Neural progenitor cell (in vitro differentiated cells): ENCODE results near the gene ING3. TPM values are rescaled to one million over a fixed set of nuclear protein-coding genes. Genes with fewer than 3 reads are reported as not detected.

Experiments
- DNase-seq: peaks from one replicate; pipeline ENCODE4 v3.0.0-alpha.2; 2016; ENCODE audit warnings: low spot score
- H2AFZ ChIP-seq: fragments of 200-600 bp; sonication (generic); replicated peaks from 2 replicates; pipeline ENCODE4 v1.6.1; 2016; ENCODE audit warnings: antibody characterized with exemption
- H3F3A ChIP-seq: fragments of 200-600 bp; sonication (generic); 2 replicates; pipeline ENCODE4 v1.6.1; 2016; ENCODE audit warnings: antibody characterized with exemption, low read depth
- H3K27ac ChIP-seq: fragments of 200-600 bp; sonication (generic); 2 replicates; pipeline ENCODE4 v1.5.1; 2016; ENCODE audit warnings: mild to moderate bottlenecking
- H3K27me3 ChIP-seq: fragments of 200-600 bp; sonication (generic); 2 replicates; pipeline ENCODE4 v1.6.1; 2016; ENCODE audit warnings: mild to moderate bottlenecking, moderate library complexity
- H3K36me3 ChIP-seq: fragments of 200-600 bp; sonication (generic); 2 replicates; pipeline ENCODE4 v1.5.1; 2016
- H3K4me1 ChIP-seq: fragments of 200-600 bp; sonication (generic); 2 replicates; pipeline ENCODE4 v1.6.1; 2016; ENCODE audit warnings: mixed run types
- H3K4me2 ChIP-seq: fragments of 200-600 bp; sonication (generic); 2 replicates; pipeline ENCODE4 v1.6.1; 2016
- H3K4me3 ChIP-seq: fragments of 200-600 bp; sonication (generic); 2 replicates; pipeline ENCODE4 v1.5.1; 2016
- H3K79me2 ChIP-seq: fragments of 200-600 bp; sonication (generic); 2 replicates; pipeline ENCODE4 v1.6.1; 2016; ENCODE audit warnings: low read depth
- H3K9ac ChIP-seq: fragments of 200-600 bp; sonication (generic); 2 replicates; pipeline ENCODE4 v1.6.1; 2016
- H3K9me3 ChIP-seq: fragments of 200-600 bp; sonication (generic); 2 replicates; pipeline ENCODE4 v1.5.1; 2016; ENCODE audit warnings: low read depth
- H4K20me1 ChIP-seq: fragments of 200-600 bp; sonication (generic); 2 replicates; pipeline ENCODE4 v1.6.1; 2016; ENCODE audit warnings: low read depth
- H3K27ac Mint-ChIP-seq: 3 replicates; pipeline ENCODE4 v1.8.0; 2021; ENCODE audit warnings: mixed read lengths
- H3K27me3 Mint-ChIP-seq: 2 replicates; pipeline ENCODE4 v1.8.0; 2022; ENCODE audit warnings: low read depth, mild to moderate bottlenecking, inconsistent platforms, moderate library complexity, mixed read lengths; ENCODE audit not compliant: insufficient read depth
- H3K36me3 Mint-ChIP-seq: 3 replicates; pipeline ENCODE4 v1.8.0; 2021; ENCODE audit warnings: mixed read lengths
- H3K4me1 Mint-ChIP-seq: 3 replicates; pipeline ENCODE4 v1.8.0; 2021; ENCODE audit warnings: mixed read lengths
- H3K4me3 Mint-ChIP-seq: 3 replicates; pipeline ENCODE4 v1.8.0; 2021; ENCODE audit warnings: mild to moderate bottlenecking, moderate library complexity, mixed read lengths
- H3K9me3 Mint-ChIP-seq: 3 replicates; pipeline ENCODE4 v1.8.0; 2020; ENCODE audit warnings: mixed read lengths
- EZH2 ChIP-seq: fragments of 200-600 bp; sonication (generic); IDR thresholded peaks from 2 replicates; pipeline ENCODE4 v1.6.1; 2017; ENCODE audit warnings: antibody characterized with exemption, mild to moderate bottlenecking, moderate library complexity
- EZH2phosphoT487 ChIP-seq: fragments of 200-600 bp; sonication (generic); IDR thresholded peaks from 2 replicates; pipeline ENCODE4 v1.6.1; 2017; ENCODE audit warnings: antibody characterized with exemption
- total RNA-seq: library from RNA; depleted of rRNA; stranded (reverse); fragments of >200 nt; gene quantifications from 2 replicates; pipeline ENCODE4 v1.2.3, GENCODE V29; 2015; ENCODE audit warnings: low replicate concordance
- TF ChIP-seq, protein P1 (sequence below): fragments of 200-600 bp; sonication (generic); IDR thresholded peaks from 2 replicates; pipeline ENCODE4 v1.5.1; 2017; ENCODE audit warnings: antibody characterized with exemption, mild to moderate bottlenecking

The ING3 gene
- total RNA-seq, 1 donor from 2014 or later: 32.0 TPM

- no peaks in the 10 kb centered on the region for H3K4me1 ChIP-seq
- Mint-ChIP-seq H3K4me3 (no peak overlapping the region), H3K27ac (no peak overlapping the region), H3K36me3 (no peaks in the 10 kb centered on the region), H3K27me3 (no peaks in the 10 kb centered on the region), H3K4me1 (no peaks in the 10 kb centered on the region), H3K9me3 (no peaks in the 10 kb centered on the region)
- TF ChIP-seq, protein P1, sequence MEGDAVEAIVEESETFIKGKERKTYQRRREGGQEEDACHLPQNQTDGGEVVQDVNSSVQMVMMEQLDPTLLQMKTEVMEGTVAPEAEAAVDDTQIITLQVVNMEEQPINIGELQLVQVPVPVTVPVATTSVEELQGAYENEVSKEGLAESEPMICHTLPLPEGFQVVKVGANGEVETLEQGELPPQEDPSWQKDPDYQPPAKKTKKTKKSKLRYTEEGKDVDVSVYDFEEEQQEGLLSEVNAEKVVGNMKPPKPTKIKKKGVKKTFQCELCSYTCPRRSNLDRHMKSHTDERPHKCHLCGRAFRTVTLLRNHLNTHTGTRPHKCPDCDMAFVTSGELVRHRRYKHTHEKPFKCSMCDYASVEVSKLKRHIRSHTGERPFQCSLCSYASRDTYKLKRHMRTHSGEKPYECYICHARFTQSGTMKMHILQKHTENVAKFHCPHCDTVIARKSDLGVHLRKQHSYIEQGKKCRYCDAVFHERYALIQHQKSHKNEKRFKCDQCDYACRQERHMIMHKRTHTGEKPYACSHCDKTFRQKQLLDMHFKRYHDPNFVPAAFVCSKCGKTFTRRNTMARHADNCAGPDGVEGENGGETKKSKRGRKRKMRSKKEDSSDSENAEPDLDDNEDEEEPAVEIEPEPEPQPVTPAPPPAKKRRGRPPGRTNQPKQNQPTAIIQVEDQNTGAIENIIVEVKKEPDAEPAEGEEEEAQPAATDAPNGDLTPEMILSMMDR: no peak
- no peak for TF ChIP-seq EZH2
- no peak for TF ChIP-seq EZH2phosphoT487
- H3K9me3 ChIP-seq: no peaks in the 10 kb centered on the region
- no peak overlapping the region for H2AFZ ChIP-seq
- H3K36me3 ChIP-seq: no peaks in the 10 kb centered on the region
- H3K4me2 ChIP-seq: no peak overlapping the region
- no peak overlapping the region for H3K9ac ChIP-seq
- DNase-seq: no peak
- H3K27me3 ChIP-seq: no peaks in the 10 kb centered on the region
- no peak overlapping the region for H3K4me3 ChIP-seq
- no peaks in the 10 kb centered on the region for H3K79me2 ChIP-seq
- no peaks in the 10 kb centered on the region for H4K20me1 ChIP-seq
- H3F3A ChIP-seq: no peaks in the 10 kb centered on the region
- no peak overlapping the region for H3K27ac ChIP-seq
These were observed 23.6 kb upstream of the ING3 start for GRCh38 chr7:120926943-120927346.

- Histone ChIP-seq H3K79me2 (no peaks in the 10 kb centered on the region), H3K4me3 (no peak overlapping the region), H3K36me3 (no peaks in the 10 kb centered on the region), H3K4me1 (no peaks in the 10 kb centered on the region), H2AFZ (no peak overlapping the region), H3K27me3 (no peaks in the 10 kb centered on the region), H3F3A (no peaks in the 10 kb centered on the region), H3K27ac (no peak overlapping the region), H4K20me1 (no peaks in the 10 kb centered on the region), H3K4me2 (no peak overlapping the region), H3K9ac (no peak overlapping the region), H3K9me3 (no peaks in the 10 kb centered on the region)
- Mint-ChIP-seq H3K27me3 (no peaks in the 10 kb centered on the region), H3K27ac (no peak overlapping the region), H3K4me1 (no peaks in the 10 kb centered on the region), H3K36me3 (no peaks in the 10 kb centered on the region), H3K4me3 (no peak overlapping the region), H3K9me3 (no peaks in the 10 kb centered on the region)
- DNase-seq: no peak
- no peak for TF ChIP-seq EZH2phosphoT487
- TF ChIP-seq, protein P1: no peak
- no peak for TF ChIP-seq EZH2
These were observed 23.0 kb upstream of the ING3 start for GRCh38 chr7:120927454-120928103.

DNA sequence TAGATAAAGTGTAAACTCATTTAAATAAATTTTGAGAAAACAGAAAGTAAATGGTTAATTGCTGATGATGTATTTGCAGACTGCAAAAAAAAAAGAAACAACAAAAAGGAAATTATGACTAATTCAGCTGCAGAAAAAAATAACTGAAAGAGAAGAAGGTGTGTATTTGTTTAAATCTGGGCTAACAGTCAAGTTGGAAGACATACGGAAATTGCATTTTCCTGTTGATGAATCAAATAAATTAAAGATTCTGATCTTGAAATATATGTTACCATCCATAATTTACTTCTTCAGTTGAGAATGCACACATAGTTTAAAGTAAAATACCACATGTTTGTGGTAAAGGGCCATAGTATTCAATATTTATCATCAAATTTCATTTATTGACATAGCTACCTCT lies 19.3 kb upstream of the ING3 start:
- H3K4me3 Mint-ChIP-seq: no peak overlapping the region
- Histone ChIP-seq H2AFZ (no peak overlapping the region), H3K4me2 (no peak overlapping the region), H3K9ac (no peak overlapping the region), H3K4me3 (no peak overlapping the region), H3F3A (no peaks in the 10 kb centered on the region), H3K9me3 (no peaks in the 10 kb centered on the region), H4K20me1 (no peaks in the 10 kb centered on the region), H3K27ac (no peak overlapping the region), H3K27me3 (no peaks in the 10 kb centered on the region), H3K79me2 (no peaks in the 10 kb centered on the region), H3K4me1 (no peaks in the 10 kb centered on the region), H3K36me3 (no peaks in the 10 kb centered on the region)
- H3K4me1 Mint-ChIP-seq: peaks cover 6% of the 10 kb centered on the region
- H3K27ac Mint-ChIP-seq: no peak overlapping the region
- TF ChIP-seq EZH2phosphoT487 (no peak), EZH2 (no peak)
- H3K9me3 Mint-ChIP-seq: no peaks in the 10 kb centered on the region
- no peaks in the 10 kb centered on the region for H3K27me3 Mint-ChIP-seq
- DNase-seq: no peak
- H3K36me3 Mint-ChIP-seq: no peaks in the 10 kb centered on the region

DNA sequence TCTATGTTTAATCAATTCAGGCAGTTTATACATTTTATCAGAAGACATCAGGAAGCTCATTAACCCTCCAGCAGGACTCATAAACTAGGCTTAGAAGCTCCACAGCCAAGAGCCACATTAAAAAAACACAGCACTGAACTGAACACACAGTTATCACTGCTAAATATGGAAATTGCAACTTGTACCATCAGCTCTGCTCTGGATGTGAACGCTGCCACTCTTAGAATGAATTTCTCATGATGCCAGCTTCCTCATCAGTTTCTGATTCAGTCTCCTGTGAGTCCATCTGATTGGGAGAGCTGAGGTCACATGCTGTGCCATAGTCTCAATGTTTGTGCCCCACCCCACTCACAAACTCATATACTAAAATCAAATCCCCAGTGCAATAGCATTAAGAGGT lies 17.1 kb upstream of the ING3 start:
- Histone ChIP-seq H2AFZ (no peak overlapping the region), H3F3A (no peaks in the 10 kb centered on the region), H3K79me2 (no peaks in the 10 kb centered on the region), H4K20me1 (no peaks in the 10 kb centered on the region), H3K9ac (no peak overlapping the region), H3K27ac (no peak overlapping the region), H3K27me3 (no peaks in the 10 kb centered on the region), H3K4me2 (no peak overlapping the region), H3K4me1 (no peaks in the 10 kb centered on the region), H3K36me3 (no peaks in the 10 kb centered on the region), H3K4me3 (no peak overlapping the region), H3K9me3 (no peaks in the 10 kb centered on the region)
- Mint-ChIP-seq H3K27ac (no peak overlapping the region), H3K4me1 (peaks cover 6% of the 10 kb centered on the region), H3K36me3 (no peaks in the 10 kb centered on the region), H3K27me3 (no peaks in the 10 kb centered on the region), H3K9me3 (no peaks in the 10 kb centered on the region), H3K4me3 (no peak overlapping the region)
- TF ChIP-seq EZH2phosphoT487: no peak
- TF ChIP-seq, protein P1: no peak
- TF ChIP-seq EZH2: no peak
- DNase-seq: no peak
